Stimulated activated naive CD8-positive, alpha-beta T cell treated with anti-CD3 and anti-CD28 coated beads, Interleukin-15, Interleukin-2, amounts not matched to agents 100 U/mL and 50 U/mL, for 24 hours (primary cell): ENCODE data around the gene NPDC1.

ENCODE experiments used
- ATAC-seq: fragments of 150-1000 bp; cut with Tn5 transposase; one replicate; pipeline ENCODE4 v1.10.0; 2021
- DNase-seq: peaks from one replicate; pipeline ENCODE4 v3.0.0; 2021

Gene NPDC1

DNA sequence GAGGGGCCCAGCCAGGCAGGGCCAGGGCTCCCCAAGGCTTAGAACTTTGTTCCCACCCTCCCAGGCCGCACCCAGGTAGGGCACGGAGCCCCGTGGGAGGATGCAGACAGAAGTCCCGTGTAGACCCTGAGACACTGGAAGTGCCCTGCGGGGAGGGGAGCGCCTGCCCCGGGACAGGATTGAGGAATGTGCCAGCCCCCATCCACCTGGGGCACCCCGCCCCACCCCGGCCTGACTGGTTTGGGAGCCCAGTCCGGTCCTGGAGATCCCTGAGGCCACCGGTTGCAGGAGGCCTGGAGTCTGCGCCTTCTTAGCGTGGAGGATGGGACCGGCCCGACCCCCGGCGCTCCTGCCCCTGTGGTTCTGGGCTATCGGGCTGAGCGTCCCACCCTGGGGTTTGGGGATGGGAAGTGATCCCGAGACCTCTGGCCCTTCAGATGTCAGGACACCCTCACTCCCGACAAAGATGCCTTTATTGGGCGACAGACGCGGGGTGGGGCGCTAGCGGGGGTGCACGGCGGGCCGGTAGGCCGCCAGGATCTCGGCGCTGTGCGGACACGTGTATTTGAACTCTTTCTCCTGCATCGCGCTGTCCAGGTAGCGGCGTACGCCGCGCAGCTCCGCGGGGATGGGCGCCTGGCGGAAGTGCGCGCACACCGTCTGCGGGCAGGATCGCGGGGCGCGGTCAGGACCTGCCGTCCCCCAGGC lies 51.6 kb downstream of the NPDC1 start:
- DNase-seq (no peak), ATAC-seq (no peak)

DNA sequence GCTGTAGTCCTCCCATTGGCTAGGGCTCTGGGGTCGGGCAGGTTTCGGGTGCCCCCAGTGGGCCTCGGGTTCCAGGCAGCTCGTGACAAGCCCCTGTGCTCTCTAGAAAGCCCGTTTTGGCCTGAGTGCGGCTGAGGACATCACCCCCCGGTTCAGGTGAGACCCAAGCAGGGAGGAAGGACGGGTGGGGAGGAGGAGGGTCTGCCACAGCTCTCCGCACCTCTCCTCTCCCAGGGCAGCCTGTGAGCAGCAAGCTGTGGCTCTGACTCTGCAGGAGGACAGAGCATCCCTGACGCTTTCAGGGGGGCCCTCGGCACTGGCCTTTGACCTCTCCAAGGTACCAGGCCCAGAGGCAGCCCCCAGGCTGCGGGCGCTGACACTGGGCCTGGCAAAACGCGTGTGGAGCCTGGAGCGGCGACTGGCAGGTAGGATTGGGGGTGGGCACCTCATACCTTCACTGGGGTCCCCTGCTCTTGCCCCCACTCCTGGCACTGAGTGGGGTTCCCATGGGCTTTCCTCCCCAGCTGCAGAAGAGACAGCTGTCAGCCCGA lies 53.1 kb downstream of the NPDC1 start:
- ATAC-seq (no peak), DNase-seq (no peak)

DNA sequence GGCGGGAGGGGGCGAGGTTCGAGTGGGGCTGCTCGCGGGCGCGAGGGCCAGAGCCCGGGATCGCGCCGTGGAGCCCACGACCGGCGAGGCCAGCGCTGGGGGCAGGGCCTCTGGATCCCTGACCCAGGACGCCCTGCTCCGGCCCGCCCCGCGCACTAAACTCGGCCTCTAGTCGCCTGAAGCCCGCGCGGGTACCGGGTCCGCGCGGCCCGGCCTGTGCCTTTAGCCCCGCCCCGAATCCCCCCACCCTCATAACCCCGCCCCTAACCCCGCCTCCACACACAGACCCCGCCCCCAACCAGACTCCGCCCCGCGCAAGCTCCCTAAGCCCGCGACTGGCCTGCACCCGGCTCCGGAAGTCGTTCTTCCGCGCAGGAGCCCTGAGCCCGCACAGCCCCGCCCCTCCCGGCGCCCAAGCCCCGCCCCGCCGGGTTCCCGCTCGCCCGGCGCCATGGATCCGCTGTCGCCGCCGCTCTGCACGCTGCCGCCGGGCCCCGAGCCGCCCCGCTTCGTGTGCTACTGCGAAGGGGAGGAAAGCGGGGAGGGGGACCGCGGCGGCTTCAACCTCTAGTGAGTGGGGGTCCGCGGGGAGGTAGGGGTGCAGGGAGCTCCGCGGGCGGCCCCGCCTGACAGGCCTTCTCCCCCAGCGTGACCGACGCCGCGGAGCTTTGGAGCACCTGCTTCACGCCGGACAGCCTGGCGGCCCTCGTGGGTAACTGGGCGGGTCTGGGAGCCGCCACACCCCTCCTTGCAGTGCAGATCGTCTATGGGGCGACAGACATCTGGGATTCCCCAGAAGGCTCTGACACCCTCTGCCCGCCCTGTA lies 53.8 kb downstream of the NPDC1 start, which contains the start of gene PAXX:
PAXX (plus strand) TSS at position 430 of the 826 bp plus-strand sequence; CDS start at position 452, 22 bp downstream.
- ATAC-seq (peak; percentile 84), DNase-seq (peak; percentile 98)

DNA sequence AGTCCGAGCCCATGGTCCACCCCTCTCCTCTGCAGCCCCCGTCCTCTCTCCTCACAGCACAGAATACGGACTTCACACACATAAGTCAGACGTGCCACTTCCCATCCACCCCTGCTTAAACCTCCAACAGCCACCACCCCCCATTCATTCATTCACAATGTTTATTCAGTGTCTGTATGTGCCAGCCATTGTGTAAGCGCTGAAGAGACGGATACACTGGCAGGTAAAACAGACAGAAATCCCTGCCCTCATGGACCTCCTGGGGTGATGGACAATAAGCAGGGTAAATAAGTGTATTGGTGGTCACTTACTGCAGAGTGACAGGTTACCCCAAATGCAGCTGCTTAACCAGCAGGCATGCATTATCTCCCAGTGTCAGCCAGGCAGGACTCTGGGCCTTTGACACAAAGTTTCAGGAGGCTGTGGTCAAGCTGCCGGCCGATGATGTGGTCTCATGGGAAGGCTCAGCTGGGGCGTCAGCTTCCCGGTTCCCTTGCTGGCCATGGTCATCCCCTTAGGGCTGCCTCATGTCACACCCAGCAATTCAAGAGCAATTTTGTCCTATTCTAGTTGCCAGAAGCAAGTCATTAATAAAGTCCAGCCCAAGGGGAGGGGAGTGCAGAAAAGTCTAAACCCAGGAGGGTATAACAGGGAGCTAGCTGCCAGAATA lies 55.6 kb downstream of the NPDC1 start:
- DNase-seq, result no peak
- no peak for ATAC-seq
